H1 (cell line): Measurements from ENCODE around the gene DENND4A. TPM values are rescaled to one million over a fixed set of nuclear protein-coding genes. Genes with fewer than 3 reads are reported as not detected.

Experiments used
- BACH1 ChIP-seq: IDR thresholded peaks from 2 replicates; pipeline ENCODE4 v1.6.1; 2012; ENCODE audit warnings: low read length, improper control_type of control experiment
- GABPA ChIP-seq: IDR thresholded peaks from 2 replicates; pipeline ENCODE4 v1.6.1; 2011; ENCODE audit warnings: mild to moderate bottlenecking, low read length, moderate library complexity, borderline replicate concordance; ENCODE audit not compliant: insufficient read depth
- KDM1A ChIP-seq: fragments of 200-600, 300-600 bp; sonication (generic); IDR thresholded peaks from 2 replicates; pipeline ENCODE4 v1.7.1; 2016; ENCODE audit warnings: mild to moderate bottlenecking, low read length, borderline replicate concordance
- polyA plus RNA-seq, 7 experiments: library from polyadenylated mRNA; depleted of rRNA in 3 of 7; stranded (reverse) in 5 of 7; unstranded in 2 of 7; fragments of >200 nt in 5 of 7; fragments of 200-250 nt in 2 of 7; gene quantifications; 1 replicate in 5 of 7; 2 replicates in 1 of 7; 4 replicates in 1 of 7; pipeline versions ENCODE4 v1.2.1 to v1.2.3, GENCODE V29; 2011 to 2013; ENCODE audit warnings: missing spikeins in 2 of 7, mixed read lengths in 2 of 7
- total RNA-seq: library from RNA; stranded (reverse); fragmentation: NEBNext Ultra II Directional; extraction: Animal tissue kit (Norgen Biotek cat#: 25700); gene quantifications from 2 replicates; pipeline ENCODE4 v1.2.1, GENCODE V29; 2021
- TF ChIP-seq, protein P1 (sequence below): fragments of 300-600 bp; sonication (generic); IDR thresholded peaks from 2 replicates; pipeline ENCODE4 v1.7.1; 2012; ENCODE audit warnings: low read length, moderate library complexity, mild to moderate bottlenecking, inconsistent platforms; ENCODE audit not compliant: insufficient replicate concordance

The DENND4A gene
- total and polyA plus RNA-seq, 2 of the 8 experiments (the other 6 are each of a cell fraction or from before 2014, with no cell fraction given) = 1.3 to 4.7 TPM

DNA sequence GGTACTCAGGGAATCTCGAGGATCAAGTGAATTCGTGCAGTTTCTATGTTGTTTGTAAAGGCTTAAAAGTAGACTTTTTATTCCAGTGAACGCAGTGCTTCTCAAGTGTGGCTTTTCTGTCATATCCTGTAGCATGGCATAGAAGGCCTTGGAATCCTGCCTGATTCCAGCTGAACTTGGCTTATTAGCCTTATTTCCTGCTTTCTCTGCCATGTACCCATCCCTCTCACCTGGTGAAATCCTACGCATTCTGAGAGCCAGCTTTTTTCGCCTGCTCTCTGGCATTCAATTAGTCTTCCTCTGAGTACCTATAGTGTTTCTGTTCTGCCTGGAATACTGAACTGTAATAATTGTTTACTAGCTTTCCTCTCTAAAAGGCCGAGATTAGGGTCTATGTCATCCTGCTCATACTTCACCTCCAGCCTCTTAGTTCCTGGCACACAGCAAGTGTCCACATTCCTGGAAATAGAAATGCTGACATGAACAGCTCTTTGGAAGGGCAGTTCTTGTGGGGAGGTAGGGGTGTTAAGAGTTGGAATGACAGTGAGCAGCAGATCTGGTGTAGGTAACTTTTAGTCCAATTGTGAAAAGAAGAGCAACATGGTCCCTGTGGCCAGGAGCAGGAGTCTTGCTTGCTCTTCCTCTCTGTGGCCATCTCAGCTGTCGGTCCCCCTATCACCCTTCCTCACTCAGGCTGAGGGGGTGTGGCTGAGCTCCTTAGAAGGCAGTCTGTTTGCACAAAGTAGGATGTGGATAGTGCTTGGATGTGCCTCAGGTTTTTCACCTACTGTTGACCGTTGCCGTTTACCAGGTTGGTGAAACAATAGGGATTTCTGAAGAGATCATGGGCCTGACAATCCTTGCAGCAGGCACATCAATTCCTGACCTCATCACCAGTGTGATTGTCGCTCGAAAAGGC, 140.0 kb downstream of the DENND4A start (continued):
- TF ChIP-seq, protein P1, sequence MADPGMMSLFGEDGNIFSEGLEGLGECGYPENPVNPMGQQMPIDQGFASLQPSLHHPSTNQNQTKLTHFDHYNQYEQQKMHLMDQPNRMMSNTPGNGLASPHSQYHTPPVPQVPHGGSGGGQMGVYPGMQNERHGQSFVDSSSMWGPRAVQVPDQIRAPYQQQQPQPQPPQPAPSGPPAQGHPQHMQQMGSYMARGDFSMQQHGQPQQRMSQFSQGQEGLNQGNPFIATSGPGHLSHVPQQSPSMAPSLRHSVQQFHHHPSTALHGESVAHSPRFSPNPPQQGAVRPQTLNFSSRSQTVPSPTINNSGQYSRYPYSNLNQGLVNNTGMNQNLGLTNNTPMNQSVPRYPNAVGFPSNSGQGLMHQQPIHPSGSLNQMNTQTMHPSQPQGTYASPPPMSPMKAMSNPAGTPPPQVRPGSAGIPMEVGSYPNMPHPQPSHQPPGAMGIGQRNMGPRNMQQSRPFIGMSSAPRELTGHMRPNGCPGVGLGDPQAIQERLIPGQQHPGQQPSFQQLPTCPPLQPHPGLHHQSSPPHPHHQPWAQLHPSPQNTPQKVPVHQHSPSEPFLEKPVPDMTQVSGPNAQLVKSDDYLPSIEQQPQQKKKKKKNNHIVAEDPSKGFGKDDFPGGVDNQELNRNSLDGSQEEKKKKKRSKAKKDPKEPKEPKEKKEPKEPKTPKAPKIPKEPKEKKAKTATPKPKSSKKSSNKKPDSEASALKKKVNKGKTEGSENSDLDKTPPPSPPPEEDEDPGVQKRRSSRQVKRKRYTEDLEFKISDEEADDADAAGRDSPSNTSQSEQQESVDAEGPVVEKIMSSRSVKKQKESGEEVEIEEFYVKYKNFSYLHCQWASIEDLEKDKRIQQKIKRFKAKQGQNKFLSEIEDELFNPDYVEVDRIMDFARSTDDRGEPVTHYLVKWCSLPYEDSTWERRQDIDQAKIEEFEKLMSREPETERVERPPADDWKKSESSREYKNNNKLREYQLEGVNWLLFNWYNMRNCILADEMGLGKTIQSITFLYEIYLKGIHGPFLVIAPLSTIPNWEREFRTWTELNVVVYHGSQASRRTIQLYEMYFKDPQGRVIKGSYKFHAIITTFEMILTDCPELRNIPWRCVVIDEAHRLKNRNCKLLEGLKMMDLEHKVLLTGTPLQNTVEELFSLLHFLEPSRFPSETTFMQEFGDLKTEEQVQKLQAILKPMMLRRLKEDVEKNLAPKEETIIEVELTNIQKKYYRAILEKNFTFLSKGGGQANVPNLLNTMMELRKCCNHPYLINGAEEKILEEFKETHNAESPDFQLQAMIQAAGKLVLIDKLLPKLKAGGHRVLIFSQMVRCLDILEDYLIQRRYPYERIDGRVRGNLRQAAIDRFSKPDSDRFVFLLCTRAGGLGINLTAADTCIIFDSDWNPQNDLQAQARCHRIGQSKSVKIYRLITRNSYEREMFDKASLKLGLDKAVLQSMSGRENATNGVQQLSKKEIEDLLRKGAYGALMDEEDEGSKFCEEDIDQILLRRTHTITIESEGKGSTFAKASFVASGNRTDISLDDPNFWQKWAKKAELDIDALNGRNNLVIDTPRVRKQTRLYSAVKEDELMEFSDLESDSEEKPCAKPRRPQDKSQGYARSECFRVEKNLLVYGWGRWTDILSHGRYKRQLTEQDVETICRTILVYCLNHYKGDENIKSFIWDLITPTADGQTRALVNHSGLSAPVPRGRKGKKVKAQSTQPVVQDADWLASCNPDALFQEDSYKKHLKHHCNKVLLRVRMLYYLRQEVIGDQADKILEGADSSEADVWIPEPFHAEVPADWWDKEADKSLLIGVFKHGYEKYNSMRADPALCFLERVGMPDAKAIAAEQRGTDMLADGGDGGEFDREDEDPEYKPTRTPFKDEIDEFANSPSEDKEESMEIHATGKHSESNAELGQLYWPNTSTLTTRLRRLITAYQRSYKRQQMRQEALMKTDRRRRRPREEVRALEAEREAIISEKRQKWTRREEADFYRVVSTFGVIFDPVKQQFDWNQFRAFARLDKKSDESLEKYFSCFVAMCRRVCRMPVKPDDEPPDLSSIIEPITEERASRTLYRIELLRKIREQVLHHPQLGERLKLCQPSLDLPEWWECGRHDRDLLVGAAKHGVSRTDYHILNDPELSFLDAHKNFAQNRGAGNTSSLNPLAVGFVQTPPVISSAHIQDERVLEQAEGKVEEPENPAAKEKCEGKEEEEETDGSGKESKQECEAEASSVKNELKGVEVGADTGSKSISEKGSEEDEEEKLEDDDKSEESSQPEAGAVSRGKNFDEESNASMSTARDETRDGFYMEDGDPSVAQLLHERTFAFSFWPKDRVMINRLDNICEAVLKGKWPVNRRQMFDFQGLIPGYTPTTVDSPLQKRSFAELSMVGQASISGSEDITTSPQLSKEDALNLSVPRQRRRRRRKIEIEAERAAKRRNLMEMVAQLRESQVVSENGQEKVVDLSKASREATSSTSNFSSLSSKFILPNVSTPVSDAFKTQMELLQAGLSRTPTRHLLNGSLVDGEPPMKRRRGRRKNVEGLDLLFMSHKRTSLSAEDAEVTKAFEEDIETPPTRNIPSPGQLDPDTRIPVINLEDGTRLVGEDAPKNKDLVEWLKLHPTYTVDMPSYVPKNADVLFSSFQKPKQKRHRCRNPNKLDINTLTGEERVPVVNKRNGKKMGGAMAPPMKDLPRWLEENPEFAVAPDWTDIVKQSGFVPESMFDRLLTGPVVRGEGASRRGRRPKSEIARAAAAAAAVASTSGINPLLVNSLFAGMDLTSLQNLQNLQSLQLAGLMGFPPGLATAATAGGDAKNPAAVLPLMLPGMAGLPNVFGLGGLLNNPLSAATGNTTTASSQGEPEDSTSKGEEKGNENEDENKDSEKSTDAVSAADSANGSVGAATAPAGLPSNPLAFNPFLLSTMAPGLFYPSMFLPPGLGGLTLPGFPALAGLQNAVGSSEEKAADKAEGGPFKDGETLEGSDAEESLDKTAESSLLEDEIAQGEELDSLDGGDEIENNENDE = no peak
- no peak for TF ChIP-seq GABPA
- TF ChIP-seq BACH1 = no peak
- TF ChIP-seq KDM1A = no peak
